ENCODE results near the gene SIRT4. TPM values are rescaled to one million over a fixed set of nuclear protein-coding genes. Genes with fewer than 3 reads are reported as not detected.

The SIRT4 gene
- total and polyA plus RNA-seq, 2 of the 8 experiments (the other 6 are each of a cell fraction or from before 2014, with no cell fraction given): 3.8 to 4.1 TPM

- TF ChIP-seq SRF (IDR thresholded peaks at IDR 0.05; ENCODE audit: low read depth, low read length) (no peak), POU5F1 (IDR thresholded peaks at IDR 0.05; ENCODE audit: low read depth, low read length) (no peak), HDAC2 (IDR thresholded peaks at IDR 0.05; ENCODE audit: borderline replicate concordance in 1 of 2, low read depth in 2 of 2, low read length in 2 of 2) (no peak), BACH1 (IDR thresholded peaks at IDR 0.05; ENCODE audit: low read length) (no peak), TBP (IDR thresholded peaks at IDR 0.05; ENCODE audit: low read depth, low read length) (peak; percentile 84), FOSL1 (IDR thresholded peaks at IDR 0.05; ENCODE audit: insufficient read depth, low read depth, low read length) (no peak), SIRT6 (IDR thresholded peaks at IDR 0.05; ENCODE audit: low read length) (no peak), PHF8 (conservative IDR thresholded peaks at IDR 0.05; ENCODE audit: low read depth, low read length) (0 out of 2 replicates have a peak, but pooled peaks have one; percentile 54), NANOG (IDR thresholded peaks at IDR 0.05; ENCODE audit: insufficient read depth, low read depth, low read length, poor library complexity, severe bottlenecking) (no peak), RBBP5 (IDR thresholded peaks at IDR 0.05; ENCODE audit: borderline replicate concordance, low read depth, low read length) (no peak), GABPA (IDR thresholded peaks at IDR 0.05; ENCODE audit: borderline replicate concordance, insufficient read depth, low read length) (no peak), POLR2AphosphoS5 (IDR thresholded peaks at IDR 0.05; ENCODE audit: low read depth, low read length) (peak; percentile 49; the same call in 1 of the 2 replicates)
Measured at GRCh38 chr12:120317224-120318105, 15.3 kb downstream of the SIRT4 start (continued).

Measured in H1 (cell line).